HG02642 (cell line): Measurements from ENCODE around the gene OR52E5.
A peak's percentile ranks its signal among the peaks of the same experiment; 100 is the strongest.

Experiments used
- ATAC-seq: cut with Tn5 transposase; IDR thresholded peaks from one replicate; pipeline ENCODE4 v1.9.1; 2021; ENCODE audit warnings: mild to moderate bottlenecking; ENCODE audit not compliant: unreplicated experiment, poor library complexity

OR52E5 gene

DNA sequence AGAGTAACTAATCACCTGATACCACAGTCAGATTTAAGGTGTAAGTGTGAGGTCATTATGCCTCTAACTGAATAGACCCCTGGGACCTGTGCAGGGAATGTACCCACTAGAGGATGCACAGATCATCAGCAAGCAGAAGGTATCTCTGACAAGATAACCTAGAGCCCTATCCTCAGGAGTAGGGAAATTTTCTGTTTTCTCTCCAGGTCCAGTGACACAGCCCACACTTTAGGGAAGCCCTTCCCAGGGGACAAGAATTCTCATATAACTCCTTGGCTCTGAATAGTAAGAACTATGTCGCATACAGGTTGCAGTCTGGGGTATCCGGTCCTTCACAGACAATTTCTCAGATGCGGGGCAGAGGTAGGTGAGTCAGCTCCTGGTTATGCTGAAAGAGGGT, at the start of gene OR52E5:
TSS of gene OR52E5 (plus strand) at position 301 of the 400 bp plus-strand sequence. CDS start 7,569 bp downstream, outside the sequence.
- ATAC-seq, result no peak

DNA sequence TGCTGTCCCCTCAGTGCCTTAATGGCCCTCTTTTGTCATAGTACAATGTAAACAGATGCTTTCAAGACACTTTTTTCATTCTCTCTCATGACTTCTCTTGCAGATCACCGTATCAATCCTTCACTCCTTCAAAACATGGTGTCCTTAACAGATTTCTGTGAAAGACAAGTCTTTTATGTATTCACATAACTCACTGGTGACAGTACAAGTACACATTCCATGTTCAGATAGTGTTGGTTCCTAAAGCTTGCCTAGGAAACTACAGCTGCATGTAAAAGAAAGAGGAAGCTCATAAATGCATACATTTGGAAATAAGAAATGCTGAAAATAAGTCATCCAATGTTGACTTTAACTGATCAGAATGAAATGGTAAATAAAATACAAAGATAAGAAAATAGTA, 46.3 kb upstream of the OR52E5 start:
- no peak for ATAC-seq

DNA sequence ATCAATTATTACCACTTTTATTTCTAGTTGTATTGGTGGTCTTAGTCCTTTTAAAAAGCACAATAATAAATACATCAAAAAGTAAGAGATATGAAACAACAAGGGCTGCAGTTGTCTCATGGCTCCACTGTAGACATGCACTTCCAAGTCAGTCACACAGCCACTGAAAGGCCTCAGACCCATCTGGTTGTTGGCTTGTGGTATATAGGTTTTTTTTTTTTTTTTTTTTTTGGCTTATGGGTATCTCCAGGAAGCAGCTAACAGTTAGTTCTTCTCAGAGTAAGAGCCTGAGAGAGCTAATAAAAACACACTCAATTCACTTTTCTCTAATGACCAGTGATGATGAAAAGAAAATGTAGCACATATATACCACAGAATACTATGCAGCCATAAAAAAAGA, 45.3 kb upstream of the OR52E5 start:
- ATAC-seq, result no peak

DNA sequence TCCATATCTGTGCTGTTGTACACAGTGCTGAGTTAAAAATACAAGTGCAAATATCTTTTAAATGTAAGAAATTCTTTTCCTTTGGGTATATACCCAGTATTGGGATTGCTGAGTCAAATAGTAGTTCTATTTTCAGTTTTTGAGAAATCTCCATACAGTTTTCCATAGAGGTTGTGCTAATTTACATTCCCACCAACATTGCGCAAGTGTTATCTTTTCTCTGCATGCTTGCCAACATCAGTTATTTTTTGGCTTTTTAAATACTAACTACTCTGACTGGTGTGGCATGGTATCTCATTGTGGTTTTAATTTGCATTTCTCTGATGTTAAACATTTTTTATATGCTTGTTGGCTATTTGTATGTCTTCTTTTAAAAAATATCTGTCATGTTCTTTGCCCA, 42.0 kb upstream of the OR52E5 start:
- no peak for ATAC-seq

DNA sequence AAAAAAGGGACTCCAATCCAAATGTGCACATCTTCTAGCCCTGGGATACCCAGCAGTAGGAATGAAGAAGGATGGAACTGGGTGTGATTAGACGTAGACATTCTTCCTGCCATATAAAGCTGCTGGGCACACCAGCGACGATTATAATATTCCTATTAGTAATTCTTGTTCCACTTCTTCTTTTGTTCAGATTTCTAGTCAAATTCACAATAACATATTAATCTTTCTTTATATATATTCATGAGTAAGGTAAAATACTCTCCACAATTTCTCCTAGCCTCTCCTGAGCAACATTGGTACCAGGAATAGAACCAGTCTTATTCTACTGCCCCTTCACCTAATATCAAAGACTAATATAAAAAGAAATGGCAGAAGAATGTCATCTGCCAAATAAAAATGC, 35.4 kb upstream of the OR52E5 start, which contains the start of gene OR52E8:
TSS of gene OR52E8 (minus strand) at position 101 of the 400 bp plus-strand sequence. CDS start at position 101, 0 bp downstream.
- ATAC-seq, result no peak

DNA sequence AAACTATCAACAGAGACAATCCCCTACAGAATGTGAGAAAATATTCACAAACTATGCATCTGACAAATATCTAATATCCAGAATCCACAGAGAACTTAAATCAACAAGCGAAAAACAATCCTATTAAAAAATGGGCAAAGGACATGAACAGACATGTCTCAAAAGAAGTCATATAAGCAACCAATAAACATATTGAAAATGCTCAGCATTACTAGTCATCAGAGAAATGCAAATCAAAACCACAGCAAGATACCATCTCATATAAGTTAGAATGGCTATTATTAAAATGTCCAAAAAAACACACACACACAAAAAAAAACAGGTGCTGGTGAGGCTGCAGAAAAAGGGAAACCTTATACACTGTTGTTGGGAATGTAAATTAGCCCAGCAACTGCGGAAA, 27.2 kb upstream of the OR52E5 start:
- ATAC-seq, result no peak

DNA sequence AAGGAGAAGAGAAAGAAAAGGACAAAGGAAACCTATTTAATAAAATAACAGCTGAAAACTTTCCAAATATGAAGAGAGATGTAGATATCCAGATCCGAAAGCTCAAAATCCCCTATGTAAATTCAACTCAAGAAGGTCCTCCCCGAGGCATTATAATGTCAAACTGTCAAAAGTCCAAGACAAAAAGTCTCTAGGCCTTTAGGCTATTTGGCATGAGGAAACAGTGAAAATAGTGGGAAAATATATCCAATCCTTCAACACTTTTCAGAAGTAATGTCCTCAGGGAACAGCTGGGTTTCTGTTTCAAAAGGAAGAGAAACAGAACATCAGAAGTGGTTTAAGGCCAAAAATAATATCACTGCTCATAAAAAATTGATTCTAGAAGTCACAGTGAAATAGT, 14.4 kb upstream of the OR52E5 start:
- ATAC-seq, result no peak

DNA sequence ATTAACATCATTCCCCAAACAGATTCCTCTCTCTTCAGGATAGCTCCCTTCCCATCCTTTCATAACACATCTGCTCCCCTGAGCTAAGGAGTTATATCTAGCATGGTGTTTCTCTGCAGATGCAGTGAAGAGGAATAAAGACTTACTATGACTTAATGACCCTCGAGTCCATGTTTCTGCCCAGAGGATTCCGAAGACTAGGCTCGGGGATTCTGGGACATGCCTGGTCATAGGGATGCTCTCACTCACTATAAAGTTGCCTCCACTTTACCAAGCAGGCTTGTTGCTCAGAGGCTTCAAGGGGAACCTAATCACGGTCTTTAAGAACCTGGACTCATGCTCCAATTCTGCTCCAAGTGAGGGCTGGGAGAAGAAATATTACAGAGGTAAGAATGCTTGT, 12.7 kb upstream of the OR52E5 start, which contains the start of gene OR52E4:
TSS of gene OR52E4 (plus strand) at position 301 of the 400 bp plus-strand sequence. CDS start 3,664 bp downstream, outside the sequence.
- ATAC-seq, result no peak

DNA sequence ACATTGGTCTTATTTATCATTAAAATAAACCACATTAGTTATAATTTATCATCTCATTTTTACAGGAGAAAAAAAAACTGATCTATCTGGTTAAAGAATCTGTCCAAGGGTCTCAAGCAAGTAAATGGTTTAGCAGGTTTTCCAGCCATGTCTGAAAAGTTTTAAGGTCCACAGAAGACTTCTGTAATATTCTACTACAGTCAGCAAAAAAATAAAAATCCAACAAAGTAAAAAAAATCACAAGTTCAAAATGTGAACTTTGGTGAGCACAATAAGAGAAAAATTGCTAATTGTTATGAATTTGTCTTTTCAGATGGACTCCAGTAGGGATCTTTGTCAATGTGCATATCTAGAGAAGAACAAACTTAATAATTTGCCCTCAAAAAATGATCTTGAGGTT, 11.3 kb upstream of the OR52E5 start:
- ATAC-seq, result no peak

DNA sequence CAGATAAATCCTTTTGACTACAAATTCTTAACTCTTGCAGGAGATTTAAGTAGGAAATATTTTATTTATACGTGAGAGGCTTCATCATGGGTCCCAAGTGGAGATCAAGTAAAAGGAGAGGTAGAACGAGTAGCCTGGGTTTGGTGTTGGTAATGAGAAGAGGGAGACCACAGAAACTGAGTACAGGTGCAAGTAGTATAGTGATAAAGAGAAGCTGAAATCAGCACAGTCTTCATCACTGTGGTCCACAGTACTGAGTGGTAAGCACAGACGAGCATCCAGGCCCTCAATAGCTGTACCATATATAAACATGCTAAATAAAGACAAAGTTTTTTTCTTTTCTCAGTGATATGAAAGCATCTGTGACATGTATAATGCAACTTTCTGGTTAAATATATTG, 5.8 kb upstream of the OR52E5 start:
- ATAC-seq, result no peak

DNA sequence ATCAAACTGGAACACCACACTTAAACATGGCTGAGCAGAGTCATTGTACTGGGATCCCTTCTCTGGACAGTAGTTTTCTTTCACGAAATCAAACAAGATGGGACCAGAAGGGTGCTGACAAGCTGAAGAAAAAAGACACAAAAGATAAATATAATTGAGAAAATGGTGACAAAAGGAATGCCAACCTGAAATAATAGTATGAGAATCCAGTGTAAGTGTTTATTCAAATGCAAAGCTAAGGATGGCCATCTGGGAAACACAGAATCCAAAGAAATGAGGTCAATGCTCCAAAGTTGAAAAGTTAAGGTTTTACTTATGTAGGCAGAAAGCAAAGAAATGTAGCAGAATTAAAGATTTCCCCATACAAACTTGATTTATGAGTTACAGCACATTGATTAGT, 5.3 kb upstream of the OR52E5 start:
- no peak for ATAC-seq

DNA sequence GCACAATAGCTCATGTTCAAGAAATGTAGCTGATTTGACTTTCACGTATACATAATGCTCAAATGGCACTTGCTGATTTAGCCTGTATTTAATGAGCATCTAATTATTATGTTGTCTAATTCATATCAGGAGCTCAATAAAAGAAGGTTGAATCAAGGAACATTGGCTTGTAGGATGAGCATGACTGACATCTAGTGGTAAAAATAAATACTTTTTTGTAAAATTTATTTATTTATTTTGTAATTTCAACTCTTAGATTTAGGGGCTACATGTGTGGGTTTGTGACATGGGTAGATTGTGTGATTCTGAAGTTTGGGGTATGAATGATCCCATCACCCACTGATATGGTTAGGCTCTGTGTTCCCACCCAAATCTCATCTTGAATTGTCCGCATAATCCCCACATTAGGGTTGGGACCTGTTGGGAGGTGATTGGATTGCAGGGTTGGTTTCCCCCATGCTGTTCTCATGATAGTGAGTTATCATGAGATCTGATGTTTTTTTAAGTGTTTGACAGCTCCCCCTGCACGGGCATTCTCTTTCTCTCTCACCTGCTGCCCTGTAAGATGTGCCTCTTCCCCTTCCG, 1.7 kb upstream of the OR52E5 start:
- ATAC-seq, result no peak

DNA sequence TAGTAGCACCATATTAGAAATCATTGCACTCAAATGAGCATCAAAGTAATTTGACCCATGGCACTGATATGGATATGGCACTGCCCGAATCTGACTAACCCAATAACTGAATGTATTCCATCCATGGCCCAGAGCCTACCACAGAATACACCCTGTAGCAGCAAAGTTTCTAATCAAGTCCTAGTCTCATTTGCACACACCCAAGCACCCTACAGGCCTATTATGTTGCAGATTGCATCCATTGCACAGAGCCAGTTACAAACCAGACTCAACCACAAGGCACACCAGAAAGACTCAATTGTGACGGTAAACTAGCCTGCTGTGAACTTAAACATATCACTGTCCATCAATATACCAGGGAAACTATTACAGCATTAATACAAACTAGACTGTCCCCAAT, 6.5 kb downstream of the OR52E5 start:
- no peak for ATAC-seq

DNA sequence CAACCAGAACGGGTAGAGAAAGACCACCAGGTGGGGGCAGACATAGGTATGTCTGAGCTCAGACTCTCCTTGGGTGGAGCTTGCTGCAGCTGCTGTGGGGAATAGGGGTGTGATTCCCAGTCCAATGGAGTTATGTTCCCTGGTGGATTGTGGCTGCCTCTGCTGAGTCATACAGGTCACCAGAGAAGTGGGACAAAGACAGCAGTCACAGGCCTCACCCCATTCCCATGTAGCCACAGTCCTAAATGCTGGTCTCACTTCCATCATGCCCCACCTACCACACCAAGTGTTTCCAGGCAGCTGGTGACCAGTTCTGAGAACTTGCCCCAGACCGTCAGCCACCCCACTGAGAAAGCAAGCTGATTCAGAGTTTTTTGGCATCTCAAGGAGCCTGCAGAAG, 17.5 kb downstream of the OR52E5 start:
- no peak for ATAC-seq

DNA sequence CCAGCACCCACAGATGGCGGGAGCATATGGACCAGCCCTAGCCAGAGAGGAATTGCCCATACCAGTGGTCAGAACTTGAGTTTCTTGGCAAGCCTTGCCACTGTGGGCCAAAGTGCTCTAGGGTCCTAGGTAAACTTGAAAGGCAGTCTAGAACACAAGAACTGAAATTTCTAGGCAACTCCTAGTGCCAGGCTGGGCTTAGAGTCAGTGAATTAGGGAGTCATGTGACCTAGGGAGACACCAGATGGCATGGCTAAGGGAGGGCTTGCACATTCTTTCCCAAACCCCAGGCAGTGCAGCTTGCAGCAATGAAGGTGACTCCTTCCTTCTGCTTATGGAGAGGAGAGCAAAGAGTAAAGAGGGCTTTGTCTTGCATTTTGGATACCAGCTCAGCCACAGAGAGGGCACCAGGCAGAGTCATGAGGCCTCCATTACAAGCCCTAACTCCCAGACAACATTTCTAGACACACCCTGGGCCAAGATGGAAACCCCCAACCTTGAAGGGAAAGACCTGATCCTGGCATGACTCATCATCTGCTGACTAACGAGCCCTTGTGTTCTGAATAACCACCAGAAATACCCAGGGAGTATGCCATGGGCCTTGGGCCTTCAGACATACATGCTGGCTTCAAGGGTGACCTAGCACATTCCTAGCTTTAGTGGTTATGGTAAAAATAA, 29.9 kb downstream of the OR52E5 start:
- peak; percentile 90 for ATAC-seq

DNA sequence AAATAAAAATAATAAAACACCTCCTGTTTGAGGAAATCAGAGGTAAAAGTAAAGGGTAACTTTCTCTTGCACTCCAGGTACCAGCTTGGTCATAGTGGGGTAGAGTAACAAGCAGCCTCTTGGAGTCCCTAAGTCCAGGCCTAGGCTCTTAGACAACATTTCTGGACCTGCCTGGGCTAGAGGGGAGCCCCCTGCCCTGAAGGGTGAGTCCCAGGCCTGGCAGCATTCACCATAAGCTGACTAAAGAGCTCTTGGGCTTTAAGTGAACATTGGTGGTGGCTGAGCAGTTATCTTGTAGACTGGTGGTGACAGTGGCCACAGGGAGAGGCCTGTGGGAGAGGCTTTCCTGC, 30.4 kb downstream of the OR52E5 start:
- peak; percentile 50 for ATAC-seq

DNA sequence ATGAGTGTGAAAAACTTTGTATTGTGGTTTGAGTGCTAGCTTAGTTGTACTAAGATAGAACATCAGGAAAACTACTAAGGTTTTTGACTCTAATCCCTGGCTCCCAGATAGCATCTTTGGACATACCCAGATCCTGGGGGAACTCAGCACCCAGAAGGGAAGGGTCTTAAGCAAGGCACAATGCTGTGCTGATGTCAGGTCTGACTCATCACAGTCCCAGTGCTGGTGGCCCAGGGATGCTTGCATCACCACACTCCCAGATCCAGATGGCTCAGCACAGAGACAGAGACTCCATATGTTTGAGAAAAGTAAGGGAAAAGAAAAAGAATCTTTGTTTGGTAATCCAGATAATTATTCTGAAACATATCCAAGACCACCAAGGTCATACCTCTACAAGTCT, 30.8 kb downstream of the OR52E5 start:
- peak; percentile 15 for ATAC-seq

DNA sequence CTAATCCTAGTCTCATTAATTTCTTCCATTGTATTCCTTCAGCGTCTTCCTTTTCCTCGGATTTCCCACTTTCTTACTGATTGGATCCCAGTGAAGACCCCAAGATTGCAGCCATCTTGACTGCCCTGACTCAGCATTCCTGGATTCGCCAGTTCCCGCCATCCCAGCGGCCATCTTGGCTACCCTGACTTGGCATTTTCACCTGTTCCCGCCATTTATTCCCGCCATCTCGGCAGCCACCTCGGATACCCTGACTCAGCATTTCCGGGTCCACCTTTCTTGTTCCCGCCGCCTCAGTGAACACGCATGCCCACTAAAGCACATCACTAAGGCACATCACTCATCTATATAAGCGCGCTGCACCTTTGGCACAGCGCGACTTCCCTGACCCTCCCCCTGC, 35.3 kb downstream of the OR52E5 start:
- ATAC-seq, result no peak

DNA sequence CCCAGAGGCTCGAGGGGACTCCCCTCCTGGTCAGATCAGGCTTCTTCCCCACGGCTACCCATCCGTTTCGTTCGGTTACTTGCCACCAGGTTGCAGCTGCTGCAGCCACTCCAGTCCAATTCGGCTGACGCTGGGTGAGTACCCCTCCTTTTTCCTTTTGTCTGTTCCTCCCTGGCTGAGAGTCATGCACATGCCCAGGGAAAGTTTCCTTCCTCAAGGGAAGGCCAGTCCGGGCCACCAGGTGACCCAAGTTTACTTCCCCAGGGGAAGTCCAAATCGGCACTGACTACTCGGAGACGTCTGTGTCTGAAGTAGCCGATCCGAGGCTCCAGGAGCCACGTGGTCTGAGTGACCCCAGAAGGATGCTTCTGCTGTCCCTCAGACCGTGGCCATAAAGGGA, 35.8 kb downstream of the OR52E5 start:
- no peak for ATAC-seq

DNA sequence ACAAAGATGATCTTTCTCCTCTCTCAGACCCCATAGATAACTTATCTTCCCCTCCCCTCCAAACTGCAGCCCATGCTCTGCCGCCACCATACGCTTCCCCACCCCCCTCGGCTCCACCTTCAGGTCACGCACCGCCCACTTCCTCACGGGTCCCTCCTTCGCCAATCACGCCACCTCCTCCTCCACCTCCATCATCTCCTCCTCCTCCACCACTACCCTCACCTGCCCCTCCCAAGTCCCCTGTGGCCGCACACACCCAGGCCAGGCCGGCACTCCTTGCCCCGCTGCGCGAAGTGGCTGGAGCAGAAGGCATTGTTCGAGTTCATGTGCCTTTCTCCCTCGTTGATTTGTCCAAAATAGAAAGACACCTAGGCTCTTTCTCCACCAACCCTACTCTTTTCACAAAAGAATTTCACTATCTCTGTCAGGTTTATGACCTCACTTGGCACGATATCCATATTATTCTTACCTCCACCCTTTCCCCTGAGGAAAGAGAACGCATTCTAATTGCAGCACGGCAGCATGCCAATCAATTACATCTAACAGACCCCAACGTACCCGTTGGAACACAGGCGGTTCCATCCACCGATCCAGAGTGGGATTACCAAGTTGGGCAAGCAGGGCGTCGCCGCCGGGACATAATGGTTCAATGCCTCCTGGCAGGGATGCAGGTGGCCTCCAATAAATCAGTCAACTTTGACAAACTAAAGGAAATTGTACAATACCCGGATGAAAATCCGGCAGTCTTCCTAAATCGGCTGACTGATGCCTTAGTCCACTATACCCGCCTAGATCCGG, 36.8 kb downstream of the OR52E5 start:
- no peak for ATAC-seq

DNA sequence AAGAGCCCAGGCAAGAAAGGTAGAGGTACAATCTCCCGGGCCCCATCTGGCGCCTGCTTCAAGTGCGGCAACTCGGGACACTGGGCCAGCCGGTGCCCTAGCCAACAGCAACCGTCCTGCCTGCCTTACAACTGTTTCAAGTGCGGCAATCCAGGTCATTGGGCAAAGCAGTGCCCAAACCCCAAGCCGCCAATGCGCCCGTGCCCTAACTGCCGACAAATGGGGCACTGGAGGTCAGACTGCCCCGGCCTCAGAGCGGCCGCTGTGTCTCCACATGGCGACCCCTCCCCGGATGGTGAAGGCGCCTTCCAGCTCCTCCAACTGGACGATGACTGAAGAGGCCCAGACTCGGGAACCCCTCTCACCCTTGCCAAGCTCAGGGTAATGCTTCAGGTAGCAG, 37.6 kb downstream of the OR52E5 start:
- ATAC-seq, result no peak
